Measurements from ENCODE around the gene SUN3.
"Not testable (repeated sequence)": the region's sequence is repeated elsewhere in the genome, so short reads cannot be mapped to it uniquely, and the experiment has no call there.

Gene SUN3

DNA sequence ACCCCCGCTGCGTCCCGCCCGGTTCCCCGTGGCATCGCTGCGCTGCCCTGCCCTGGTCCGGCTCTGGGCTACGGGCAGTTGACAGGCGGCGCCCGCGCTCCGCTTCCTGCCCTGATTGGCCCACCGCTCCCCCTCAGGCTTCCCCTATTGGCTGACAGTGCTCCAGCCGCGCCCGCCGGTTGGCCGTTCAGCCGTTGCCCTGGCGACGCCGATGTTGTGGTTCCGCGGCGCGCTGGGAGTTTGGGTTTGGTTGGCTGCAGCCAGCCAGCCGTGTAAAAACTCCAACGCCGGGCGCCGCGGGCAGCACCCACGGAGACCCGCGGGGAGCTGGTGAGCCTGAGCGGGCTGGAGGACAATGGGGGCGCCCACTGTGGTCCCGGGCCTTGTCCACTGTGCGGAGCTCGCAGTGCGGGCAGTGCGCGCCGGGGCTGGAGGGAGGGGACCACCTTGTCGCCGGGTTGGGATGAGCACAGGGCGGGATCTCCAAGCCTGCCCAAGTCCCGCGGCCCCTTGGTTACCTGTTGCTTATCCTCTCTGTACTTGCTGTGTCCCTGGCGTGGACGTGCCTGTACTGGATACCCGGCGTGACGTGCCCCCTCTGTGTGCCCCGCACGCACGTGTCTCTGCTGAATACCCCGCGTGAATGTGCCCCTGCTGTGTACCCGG, 6.5 kb upstream of the SUN3 start, which contains the start of gene C7orf57:
Gene C7orf57, plus strand, starts transcription at position 243 of the 666 bp plus-strand sequence. CDS start 766 bp downstream, outside the sequence.
- in situ Hi-C loops (cut with MboI; ENCODE audit: low pct_unique_long_range_greater_than_20kb, low sequenced_read_pairs): no loop called here
- DNase-seq: peak; percentile 80

DNA sequence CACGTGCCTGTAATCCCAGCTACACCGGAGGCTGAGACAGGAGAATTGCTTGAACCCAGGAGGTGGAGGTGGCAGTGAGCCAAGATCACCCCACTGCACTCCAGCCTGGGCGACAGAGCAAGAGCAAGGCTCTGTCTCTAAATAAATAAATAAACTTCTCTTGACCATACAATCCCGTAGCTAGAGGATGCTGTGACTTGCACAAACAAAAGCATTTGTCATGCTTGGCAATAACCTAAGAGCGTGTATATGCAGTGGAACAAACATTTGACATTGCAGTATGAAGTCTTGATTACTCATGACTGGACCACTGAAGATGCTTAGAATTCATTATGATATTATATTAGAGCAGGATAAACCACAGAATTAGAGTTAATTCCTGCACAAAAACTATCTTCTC, 5.0 kb upstream of the SUN3 start:
- in situ Hi-C loops (cut with MboI; ENCODE audit: low pct_unique_long_range_greater_than_20kb, low sequenced_read_pairs): no loop called here
- no peak for DNase-seq

DNA sequence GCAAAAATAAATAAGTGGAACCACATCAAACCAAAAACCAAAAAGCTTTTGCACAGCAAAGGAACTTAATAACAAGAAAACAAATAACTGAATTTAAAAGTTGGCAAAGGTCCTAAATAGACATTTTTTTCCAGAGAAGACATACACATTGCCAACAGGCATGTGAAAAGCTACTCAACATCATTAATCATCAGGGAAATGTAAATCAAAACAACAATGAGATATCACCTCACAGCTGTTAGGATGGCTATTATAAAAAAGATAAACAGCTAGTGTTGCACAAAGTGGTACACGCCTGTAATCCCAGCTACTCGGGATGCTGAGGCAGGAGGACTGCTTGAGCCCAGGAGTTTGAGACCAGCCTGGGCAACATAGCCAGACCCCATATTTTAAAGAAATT, 2.2 kb upstream of the SUN3 start:
- in situ Hi-C loops (cut with MboI; ENCODE audit: low pct_unique_long_range_greater_than_20kb, low sequenced_read_pairs): no loop called here
- DNase-seq: no peak

DNA sequence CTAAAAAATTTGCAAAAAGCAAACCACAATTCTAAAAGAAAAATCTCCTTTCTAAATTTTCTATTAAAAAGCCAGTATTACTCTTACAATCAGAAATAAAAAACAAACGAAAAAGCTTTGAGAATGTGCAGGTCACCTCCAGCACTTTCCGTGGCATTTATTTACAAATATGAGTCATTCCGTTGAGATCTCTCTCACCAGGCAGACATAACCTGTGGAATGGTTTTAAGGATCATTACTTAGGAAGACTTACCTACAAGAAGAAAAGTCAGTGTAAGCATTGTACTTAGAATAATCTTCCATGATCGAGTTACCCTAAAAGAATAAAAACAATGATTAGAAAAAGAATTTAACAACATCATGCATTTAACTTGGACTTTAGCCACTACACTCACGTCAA, 3.3 kb downstream of the SUN3 start:
- in situ Hi-C loops (cut with MboI; ENCODE audit: low pct_unique_long_range_greater_than_20kb, low sequenced_read_pairs): no loop called here
- no peak for DNase-seq

DNA sequence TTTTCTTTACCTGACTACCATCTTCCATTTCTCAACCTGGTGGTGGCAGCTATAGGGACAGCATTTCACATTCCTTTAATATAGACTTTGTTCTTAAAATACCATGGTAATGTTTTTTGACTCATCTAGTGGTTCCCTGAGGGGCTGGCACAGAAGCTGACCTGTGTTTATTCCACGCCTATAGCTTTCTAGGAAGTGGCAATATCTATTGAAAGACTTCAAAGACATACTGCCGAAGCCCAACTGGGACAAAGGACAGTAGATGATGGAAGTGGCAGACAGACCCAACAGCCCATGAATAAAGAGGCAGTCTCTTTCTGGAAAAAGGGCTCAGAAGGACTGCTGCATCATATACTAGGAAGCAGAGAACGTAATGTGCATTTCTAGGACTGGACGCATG, 11.2 kb downstream of the SUN3 start:
- DNase-seq: no peak
- in situ Hi-C loops (cut with MboI; ENCODE audit: low pct_unique_long_range_greater_than_20kb, low sequenced_read_pairs): no loop called here

DNA sequence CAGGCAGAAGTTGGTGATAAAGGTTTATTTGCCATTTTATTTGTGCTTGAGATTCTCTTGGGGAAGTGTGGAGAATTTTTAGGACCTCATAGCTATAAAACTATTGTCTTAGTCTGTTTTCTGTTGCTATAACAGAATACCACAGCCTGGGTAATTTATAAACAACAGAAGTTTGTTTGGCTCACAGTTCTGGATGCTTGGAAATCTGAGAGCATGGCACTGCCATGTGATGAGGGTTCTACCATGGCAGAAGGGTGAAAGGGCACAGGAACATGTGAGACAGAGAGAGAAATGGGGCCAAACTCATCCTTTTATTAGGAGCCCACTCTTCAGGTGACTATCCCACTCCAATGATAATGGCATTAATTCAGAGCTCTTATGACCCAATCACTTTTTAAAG, 12.3 kb downstream of the SUN3 start:
- DNase-seq: no peak
- in situ Hi-C loops (cut with MboI; ENCODE audit: low pct_unique_long_range_greater_than_20kb, low sequenced_read_pairs): no loop called here

DNA sequence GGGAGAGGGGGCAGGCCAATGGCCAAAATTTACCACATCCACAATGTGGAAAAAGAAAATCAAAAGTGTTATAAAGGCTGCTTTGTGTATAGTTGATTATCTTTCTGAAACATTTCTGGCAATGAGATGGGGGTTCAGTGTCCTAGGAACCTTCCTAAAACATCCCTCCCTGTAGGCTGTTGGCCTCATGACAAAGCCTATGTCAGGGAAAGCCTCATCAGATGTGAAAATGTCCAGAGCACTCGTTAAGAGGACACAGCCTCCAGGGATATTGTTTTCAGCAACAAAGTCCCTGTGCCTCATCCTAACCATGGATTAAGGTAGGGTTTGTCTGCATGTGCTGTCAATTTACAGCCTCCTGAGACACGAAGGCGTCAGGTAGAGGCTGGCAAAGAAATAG, 17.0 kb downstream of the SUN3 start:
- DNase-seq: no peak
- in situ Hi-C loops (cut with MboI; ENCODE audit: low pct_unique_long_range_greater_than_20kb, low sequenced_read_pairs): no loop called here

DNA sequence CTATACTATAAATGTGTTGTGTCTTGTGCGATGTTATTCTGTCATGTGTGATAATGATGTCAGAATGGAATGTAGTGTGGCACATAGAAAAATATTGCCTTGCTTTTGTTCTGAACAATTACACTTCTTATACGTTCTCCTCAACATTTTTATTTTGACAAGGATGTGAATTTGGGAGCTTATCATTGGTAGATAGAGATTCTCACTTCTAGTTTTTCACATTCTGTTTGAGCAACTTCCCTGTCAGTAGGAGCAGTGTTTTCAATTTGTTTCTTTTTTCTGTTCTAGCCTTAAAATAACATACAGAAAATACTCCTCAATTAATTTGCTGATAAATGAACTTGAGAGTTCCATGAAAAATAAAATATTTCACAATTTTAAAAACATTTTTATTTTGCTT, 17.6 kb downstream of the SUN3 start:
- DNase-seq: no peak
- in situ Hi-C loops (cut with MboI; ENCODE audit: low pct_unique_long_range_greater_than_20kb, low sequenced_read_pairs): no loop called here

DNA sequence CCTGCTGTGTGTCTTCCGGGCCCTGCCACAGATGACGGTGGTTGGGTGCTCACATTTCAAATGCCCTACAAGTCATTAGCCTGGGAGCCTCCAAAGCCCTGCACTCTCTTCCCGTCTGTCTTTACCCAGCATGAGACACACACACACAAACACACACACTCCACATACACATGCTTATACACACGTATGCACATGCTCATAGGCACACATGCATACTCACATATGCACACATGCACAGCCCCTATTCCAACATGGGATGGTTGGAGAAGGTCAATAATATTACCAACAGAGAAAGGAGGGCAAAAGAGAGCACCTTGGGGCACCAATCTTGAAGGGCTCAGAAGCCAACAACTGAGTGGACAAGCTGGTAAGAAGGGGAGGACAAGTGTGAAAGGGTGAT, 19.0 kb downstream of the SUN3 start:
- DNase-seq: no peak
- in situ Hi-C loops (cut with MboI; ENCODE audit: low pct_unique_long_range_greater_than_20kb, low sequenced_read_pairs): no loop called here

DNA sequence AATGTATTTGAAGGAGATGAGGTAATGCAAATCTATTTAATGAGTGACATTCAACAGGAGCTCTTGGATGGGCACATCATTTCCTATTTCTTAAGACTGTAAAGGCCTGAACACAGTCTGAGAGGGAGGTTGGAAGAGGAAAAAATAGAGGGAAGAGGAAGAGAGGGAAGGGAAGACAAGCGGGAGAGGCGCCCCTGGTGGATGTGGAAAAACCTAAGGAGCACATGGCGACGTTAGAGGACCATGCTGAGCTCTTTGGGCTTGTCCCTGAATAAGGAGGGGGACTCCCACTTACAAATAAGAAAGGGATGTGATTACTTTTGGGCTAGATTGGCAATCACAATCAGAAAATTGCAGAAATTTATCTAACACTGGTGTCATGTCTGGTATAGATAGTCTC, 19.6 kb downstream of the SUN3 start:
- in situ Hi-C loops (cut with MboI; ENCODE audit: low pct_unique_long_range_greater_than_20kb, low sequenced_read_pairs): no loop called here
- DNase-seq: no peak

DNA sequence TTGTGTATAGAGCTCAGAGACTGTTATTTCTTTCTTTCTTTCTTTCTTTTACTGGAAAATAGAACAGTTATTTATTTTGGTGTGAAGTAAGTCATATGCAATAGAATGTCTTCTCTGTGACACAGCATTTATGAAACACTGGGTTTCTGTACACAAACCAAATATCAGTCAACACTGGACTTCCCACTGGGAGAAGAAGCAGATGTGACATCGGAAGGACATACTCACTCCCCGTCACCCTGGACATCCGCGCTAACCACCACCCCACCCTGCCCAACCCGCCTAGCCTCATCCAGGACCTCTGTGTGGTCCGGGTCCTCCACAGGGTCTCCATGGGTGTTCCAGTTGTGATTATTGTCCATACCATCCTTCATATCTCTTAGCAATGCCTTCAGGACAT, 22.0 kb downstream of the SUN3 start:
- in situ Hi-C loops (cut with MboI; ENCODE audit: low pct_unique_long_range_greater_than_20kb, low sequenced_read_pairs): no loop called here
- no peak for DNase-seq

DNA sequence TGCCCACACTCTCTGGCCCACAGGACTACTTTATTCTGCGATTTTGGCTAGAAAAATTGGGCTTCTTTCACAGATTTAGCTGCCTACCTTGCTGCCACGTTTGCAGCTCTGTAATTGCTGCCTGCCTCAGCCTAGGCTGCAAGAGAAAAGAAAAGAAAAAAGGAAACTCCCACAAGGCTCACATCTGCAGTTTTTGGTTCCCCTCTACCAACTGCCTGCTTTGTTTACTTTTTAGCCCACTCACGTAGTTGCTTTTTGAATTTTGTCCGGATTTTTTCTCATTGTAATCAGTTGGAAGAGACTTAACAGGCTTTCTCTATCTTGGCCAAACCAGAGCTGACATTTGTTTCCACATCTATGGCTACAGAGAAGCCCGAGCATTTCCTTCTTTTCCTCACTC, 24.3 kb downstream of the SUN3 start:
- in situ Hi-C loops (cut with MboI; ENCODE audit: low pct_unique_long_range_greater_than_20kb, low sequenced_read_pairs): no loop called here
- no peak for DNase-seq

DNA sequence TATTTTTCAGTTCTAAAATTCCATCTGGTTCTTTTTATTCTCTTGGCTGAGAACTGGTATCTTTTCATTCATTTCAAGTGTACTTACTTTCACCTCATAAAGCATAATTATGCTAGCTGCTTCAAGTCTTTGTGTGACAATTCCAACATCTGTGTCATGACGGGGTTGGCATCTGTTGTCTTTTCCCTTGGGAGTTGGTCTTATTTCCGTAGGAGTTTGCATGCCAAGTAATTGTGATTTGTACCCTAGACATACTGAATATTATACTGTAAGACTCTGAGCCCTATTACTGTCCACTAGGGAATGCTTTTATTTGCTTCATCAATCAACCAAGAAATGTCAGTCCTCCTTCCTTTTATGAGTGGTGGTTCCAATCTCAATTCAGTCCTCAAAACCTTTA, 24.9 kb downstream of the SUN3 start:
- no peak for DNase-seq
- in situ Hi-C loops (cut with MboI; ENCODE audit: low pct_unique_long_range_greater_than_20kb, low sequenced_read_pairs): no loop called here

DNA sequence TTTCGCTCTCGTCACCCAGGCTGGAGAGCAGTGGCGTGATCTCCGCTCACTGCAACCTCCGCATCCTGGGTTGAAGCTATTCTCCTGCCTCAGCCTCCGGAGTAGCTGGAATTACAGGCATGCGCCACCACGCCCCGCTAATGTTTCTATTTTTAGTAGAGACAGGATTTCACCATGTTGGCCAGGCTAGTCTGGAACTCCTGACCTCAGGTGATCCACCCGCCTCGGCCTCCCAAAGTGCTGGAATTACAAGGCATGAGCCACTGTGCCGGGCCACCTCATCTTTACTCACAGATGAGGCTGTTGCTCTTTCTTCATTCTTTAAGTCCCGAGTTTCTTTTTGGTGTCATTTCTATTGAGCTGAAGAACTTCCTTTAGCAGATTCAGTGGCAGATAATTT, 28.7 kb downstream of the SUN3 start:
- in situ Hi-C loops (cut with MboI; ENCODE audit: low pct_unique_long_range_greater_than_20kb, low sequenced_read_pairs): not testable (repeated sequence)

DNA sequence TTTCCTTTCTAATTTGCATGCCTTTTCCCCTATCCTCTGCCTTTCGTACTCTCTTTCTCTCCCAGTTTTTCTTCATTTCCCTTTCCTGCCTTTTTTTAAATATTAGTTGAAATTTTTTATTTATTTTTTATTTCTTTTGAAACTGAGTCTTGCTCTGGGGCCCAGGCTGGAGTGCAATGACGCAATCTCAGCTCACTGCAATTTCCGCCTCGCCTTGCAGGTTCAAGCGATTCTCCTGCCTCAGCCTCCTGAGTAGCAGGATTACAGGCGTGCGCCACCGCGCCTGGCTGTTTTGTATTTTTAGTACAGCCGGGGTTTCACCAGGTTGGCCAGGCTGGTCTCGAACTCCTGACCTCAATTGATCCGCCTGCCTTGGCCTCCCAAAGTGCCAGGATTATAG, 29.5 kb downstream of the SUN3 start:
- in situ Hi-C loops (cut with MboI; ENCODE audit: low pct_unique_long_range_greater_than_20kb, low sequenced_read_pairs): no loop called here

More for the DNA sequence above, 28.7 kb downstream of the SUN3 start:
- not testable (repeated sequence) for DNase-seq

DNA sequence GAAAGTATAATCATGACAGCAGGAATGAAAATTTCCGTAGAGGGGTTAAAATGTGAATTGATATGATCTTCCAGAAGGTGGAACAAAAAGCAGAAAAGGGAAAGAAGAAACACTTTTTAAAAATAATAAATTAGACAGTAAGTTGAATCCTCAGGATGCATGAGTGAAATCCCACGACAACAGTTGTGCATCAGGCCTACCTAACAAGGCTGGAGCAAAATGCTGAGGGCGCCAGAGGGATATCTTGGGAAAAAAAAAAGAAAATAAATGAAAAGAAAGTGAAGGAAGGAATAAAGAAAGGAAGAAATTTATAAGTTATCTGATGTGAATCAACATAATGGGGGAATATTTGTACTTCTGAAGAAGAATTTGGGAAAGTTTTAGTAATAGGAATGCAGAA, 36.5 kb downstream of the SUN3 start:
- in situ Hi-C loops (cut with MboI; ENCODE audit: low pct_unique_long_range_greater_than_20kb, low sequenced_read_pairs): no loop called here
- DNase-seq: no peak

More for the DNA sequence above, 29.5 kb downstream of the SUN3 start:
- no peak for DNase-seq

DNA sequence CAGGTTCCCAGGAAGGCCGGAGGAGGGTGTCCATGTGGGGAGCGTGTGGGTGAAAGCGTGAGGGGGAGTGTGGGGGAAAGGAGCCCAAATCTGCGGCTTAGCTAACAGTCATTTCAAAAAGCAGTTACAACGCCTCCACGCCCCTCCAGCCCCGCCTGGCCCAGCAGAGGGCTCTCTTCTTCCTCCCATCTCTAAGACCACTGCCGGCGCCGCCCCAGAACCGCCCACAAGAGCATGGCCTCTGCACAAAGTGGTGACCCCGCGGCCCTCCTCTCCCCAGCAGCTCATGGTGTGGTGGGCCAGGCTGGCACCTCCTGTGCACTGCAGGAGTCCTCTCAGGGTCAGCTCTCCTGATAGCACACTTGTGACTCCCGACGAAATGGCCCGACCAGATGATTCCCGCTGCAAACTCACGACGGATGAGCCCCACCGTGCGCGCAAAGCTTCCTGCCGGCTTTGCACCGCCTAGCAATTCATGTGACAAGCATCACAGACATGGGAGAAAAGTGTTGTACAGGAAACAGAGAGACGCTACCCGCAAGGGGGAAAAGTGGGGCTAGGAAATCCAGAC, 37.1 kb downstream of the SUN3 start:
- peak; percentile 93 for DNase-seq
- in situ Hi-C loops (cut with MboI; ENCODE audit: low pct_unique_long_range_greater_than_20kb, low sequenced_read_pairs): no loop called here

DNA sequence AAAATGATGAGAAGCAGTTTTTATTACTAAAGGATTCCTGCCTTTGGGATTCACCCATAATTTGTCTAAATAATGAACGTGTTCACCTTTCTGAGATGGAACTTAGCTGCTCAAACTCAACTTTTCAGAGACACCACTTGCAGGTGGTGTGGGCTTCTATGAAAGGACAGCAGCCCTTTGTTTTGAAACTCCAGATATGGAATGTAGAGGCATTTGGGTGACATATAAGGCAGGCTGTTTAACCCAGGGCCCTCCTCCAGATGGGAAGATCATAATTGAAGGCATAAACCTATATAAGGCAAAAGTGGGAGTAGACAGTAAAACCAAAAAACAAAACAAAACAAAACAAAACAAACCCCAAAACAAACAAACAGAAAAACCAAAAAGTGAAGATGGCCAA, 37.6 kb downstream of the SUN3 start:
- in situ Hi-C loops (cut with MboI; ENCODE audit: low pct_unique_long_range_greater_than_20kb, low sequenced_read_pairs): no loop called here
- no peak for DNase-seq

DNA sequence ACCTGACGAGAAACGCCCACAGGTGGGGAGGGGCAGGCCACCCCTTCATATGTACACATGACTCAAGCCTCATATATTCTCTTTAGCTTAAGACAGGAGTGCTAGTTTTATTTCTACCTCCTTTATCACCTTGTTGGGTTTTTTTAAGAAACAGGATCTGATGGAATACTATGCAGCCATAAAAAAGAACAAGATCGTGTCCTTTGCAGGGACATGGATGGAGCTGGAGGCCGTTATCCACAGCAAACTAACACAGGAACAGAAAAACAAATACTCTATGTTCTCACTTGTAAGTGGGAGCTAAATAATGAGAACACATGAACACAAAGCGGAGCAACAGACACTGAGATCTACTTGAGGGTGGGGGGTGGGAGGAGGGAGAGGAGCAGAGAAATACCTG, 38.3 kb downstream of the SUN3 start:
- no peak for DNase-seq
- in situ Hi-C loops (cut with MboI; ENCODE audit: low pct_unique_long_range_greater_than_20kb, low sequenced_read_pairs): no loop called here

DNA sequence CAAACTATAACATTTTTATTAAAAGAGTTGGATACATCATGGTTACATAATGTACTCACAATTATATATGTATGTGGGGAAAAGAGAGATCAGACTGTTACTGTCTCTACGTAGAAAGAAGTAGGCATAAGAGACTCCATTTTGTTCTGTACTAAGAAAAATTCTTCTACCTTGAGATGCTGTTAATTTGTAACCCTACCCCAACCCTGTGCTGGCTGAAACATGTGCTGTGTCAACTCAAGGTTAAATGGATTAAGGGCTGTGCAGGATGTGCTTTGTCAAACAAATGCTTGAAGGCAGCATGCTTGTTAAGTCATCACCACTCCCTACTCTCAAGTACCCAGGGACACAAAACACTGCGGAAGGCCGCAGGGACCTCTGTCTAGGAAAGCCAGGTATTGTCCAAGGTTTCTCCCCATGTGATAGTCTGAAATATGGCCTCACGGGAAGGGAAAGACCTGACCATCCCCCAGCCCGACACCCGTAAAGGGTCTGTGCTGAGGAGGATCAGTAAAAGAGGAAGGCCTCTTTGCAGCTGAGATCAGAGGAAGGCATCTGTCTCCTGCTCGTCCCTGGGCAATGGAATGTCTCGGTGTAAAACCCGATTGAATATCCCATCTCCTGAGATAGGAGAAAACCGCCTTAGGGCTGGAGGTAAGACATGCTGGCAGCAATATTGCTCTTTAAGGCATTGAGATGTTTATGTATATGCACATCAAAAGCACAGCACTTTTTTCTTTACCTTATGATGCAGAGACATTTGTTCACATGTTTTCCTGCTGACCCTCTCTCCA, 39.1 kb downstream of the SUN3 start:
- DNase-seq: not testable (repeated sequence)

More for the DNA sequence above, 39.1 kb downstream of the SUN3 start:
- in situ Hi-C loops (cut with MboI; ENCODE audit: low pct_unique_long_range_greater_than_20kb, low sequenced_read_pairs): not testable (repeated sequence)
